Smooth muscle cell (in vitro differentiated cells): ENCODE data around the gene CHP1. TPM values are rescaled to one million over a fixed set of nuclear protein-coding genes. Genes with fewer than 3 reads are reported as not detected.
"Not testable (repeated sequence)": the region's sequence is repeated elsewhere in the genome, so short reads cannot be mapped to it uniquely, and the experiment has no call there.

Source experiments
- DNase-seq: peaks from one replicate; lab custom pipeline; 2025; ENCODE audit not compliant: unreplicated experiment; lab: John Stamatoyannopoulos, UW
- H2AFZ ChIP-seq: fragments of 200-600 bp; sonication (generic); 2 replicates; pipeline ENCODE4 v1.6.0; 2016; ENCODE audit warnings: antibody characterized with exemption, low read depth, mild to moderate bottlenecking
- H3F3A ChIP-seq: fragments of 200-600 bp; sonication (generic); 2 replicates; pipeline ENCODE4 v1.6.0; 2017; ENCODE audit warnings: antibody characterized with exemption, low read depth
- H3K27ac ChIP-seq: fragments of 200-600 bp; sonication (generic); 2 replicates; pipeline ENCODE4 v1.5.1; 2016; ENCODE audit warnings: low read depth, mild to moderate bottlenecking
- H3K27me3 ChIP-seq: fragments of 200-600 bp; sonication (generic); 2 replicates; pipeline ENCODE4 v1.6.1; 2016; ENCODE audit warnings: low read depth, mild to moderate bottlenecking
- H3K36me3 ChIP-seq: fragments of 200-600 bp; sonication (generic); 2 replicates; pipeline ENCODE4 v1.5.1; 2016; ENCODE audit warnings: low read depth
- H3K4me1 ChIP-seq: fragments of 200-600 bp; sonication (generic); 2 replicates; pipeline ENCODE4 v1.5.1; 2016; ENCODE audit warnings: low read depth
- H3K4me2 ChIP-seq: fragments of 200-600 bp; sonication (generic); 2 replicates; pipeline ENCODE4 v1.6.0; 2016; ENCODE audit warnings: mild to moderate bottlenecking
- H3K4me3 ChIP-seq: fragments of 200-600 bp; sonication (generic); 2 replicates; pipeline ENCODE4 v1.5.1; 2016; ENCODE audit warnings: mild to moderate bottlenecking
- H3K79me2 ChIP-seq: fragments of 200-600 bp; sonication (generic); 2 replicates; pipeline ENCODE4 v1.6.0; 2016; ENCODE audit warnings: low read depth, mild to moderate bottlenecking
- H3K9ac ChIP-seq: fragments of 200-600 bp; sonication (generic); 2 replicates; pipeline ENCODE4 v1.6.0; 2016; ENCODE audit warnings: low read depth
- H3K9me3 ChIP-seq: fragments of 200-600 bp; sonication (generic); replicated peaks from 2 replicates; pipeline ENCODE4 v1.5.1; 2016; ENCODE audit warnings: low read depth
- H4K20me1 ChIP-seq: fragments of 200-600 bp; sonication (generic); 2 replicates; pipeline ENCODE4 v1.6.0; 2016; ENCODE audit warnings: low read depth
- WGBS: methylation state at CpG from one replicate; pipeline ENCODE4 v1.1.7; 2016; ENCODE audit warnings: low lambda C conversion rate; 5-methylcytosine and 5-hydroxymethylcytosine counted together
- polyA plus RNA-seq: library from polyadenylated mRNA; unstranded; fragments of >200 nt; fragmentation: Nextera tagmentation; extraction: Ambion mirVana; gene quantifications from 2 replicates; pipeline ENCODE4 v1.2.1, GENCODE V29; 2016
- total RNA-seq: library from RNA; depleted of rRNA; stranded (reverse); fragments of >200 nt; gene quantifications from 2 replicates; pipeline ENCODE4 v1.2.3, GENCODE V29; 2014
- TF ChIP-seq, protein P1 (sequence below): fragments of 200-600 bp; sonication (generic); IDR thresholded peaks from 2 replicates; pipeline ENCODE4 v1.5.1; 2017; ENCODE audit warnings: borderline replicate concordance, mild to moderate bottlenecking, antibody characterized with exemption; ENCODE audit not compliant: insufficient read depth, poor library complexity, severe bottlenecking

The CHP1 gene
- total and polyA plus RNA-seq, 2 experiments from 2014 or later = 22.1 to 142 TPM

- DNase-seq = no peak
- 88% methylated on average over 3 of the region's 3 CpGs for WGBS
- H3K4me2 ChIP-seq = no peak overlapping the region
- H3K36me3 ChIP-seq = no peaks in the 10 kb centered on the region
- no peaks in the 10 kb centered on the region for H3K27me3 ChIP-seq
- H3F3A ChIP-seq = no peaks in the 10 kb centered on the region
- H4K20me1 ChIP-seq = no peaks in the 10 kb centered on the region
- H3K4me3 ChIP-seq = no peak overlapping the region
- H3K4me1 ChIP-seq = peaks cover 3% of the 10 kb centered on the region
- H3K9ac ChIP-seq = no peak overlapping the region
- H3K9me3 ChIP-seq = no peaks in the 10 kb centered on the region
- no peak overlapping the region for H2AFZ ChIP-seq
- H3K27ac ChIP-seq = no peak overlapping the region
- H3K79me2 ChIP-seq = no peaks in the 10 kb centered on the region
- TF ChIP-seq, protein P1, sequence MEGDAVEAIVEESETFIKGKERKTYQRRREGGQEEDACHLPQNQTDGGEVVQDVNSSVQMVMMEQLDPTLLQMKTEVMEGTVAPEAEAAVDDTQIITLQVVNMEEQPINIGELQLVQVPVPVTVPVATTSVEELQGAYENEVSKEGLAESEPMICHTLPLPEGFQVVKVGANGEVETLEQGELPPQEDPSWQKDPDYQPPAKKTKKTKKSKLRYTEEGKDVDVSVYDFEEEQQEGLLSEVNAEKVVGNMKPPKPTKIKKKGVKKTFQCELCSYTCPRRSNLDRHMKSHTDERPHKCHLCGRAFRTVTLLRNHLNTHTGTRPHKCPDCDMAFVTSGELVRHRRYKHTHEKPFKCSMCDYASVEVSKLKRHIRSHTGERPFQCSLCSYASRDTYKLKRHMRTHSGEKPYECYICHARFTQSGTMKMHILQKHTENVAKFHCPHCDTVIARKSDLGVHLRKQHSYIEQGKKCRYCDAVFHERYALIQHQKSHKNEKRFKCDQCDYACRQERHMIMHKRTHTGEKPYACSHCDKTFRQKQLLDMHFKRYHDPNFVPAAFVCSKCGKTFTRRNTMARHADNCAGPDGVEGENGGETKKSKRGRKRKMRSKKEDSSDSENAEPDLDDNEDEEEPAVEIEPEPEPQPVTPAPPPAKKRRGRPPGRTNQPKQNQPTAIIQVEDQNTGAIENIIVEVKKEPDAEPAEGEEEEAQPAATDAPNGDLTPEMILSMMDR = no peak
These were observed 27.8 kb downstream of the CHP1 start for GRCh38 chr15:41258750-41259471.

GRCh38 chr15:41259546-41260189 is 28.6 kb downstream of the CHP1 start:
- Histone ChIP-seq H3K27ac (no peak overlapping the region), H2AFZ (no peak overlapping the region), H3K27me3 (no peaks in the 10 kb centered on the region), H3K4me3 (no peak overlapping the region), H3K4me1 (peaks cover 4% of the 10 kb centered on the region), H4K20me1 (no peaks in the 10 kb centered on the region), H3K9me3 (no peaks in the 10 kb centered on the region), H3K79me2 (no peaks in the 10 kb centered on the region), H3K9ac (no peak overlapping the region), H3F3A (no peaks in the 10 kb centered on the region), H3K36me3 (no peaks in the 10 kb centered on the region), H3K4me2 (no peak overlapping the region)
- 93% methylated on average over 12 of the region's 12 CpGs for WGBS
- no peak for DNase-seq
- TF ChIP-seq, protein P1 = no peak

DNA sequence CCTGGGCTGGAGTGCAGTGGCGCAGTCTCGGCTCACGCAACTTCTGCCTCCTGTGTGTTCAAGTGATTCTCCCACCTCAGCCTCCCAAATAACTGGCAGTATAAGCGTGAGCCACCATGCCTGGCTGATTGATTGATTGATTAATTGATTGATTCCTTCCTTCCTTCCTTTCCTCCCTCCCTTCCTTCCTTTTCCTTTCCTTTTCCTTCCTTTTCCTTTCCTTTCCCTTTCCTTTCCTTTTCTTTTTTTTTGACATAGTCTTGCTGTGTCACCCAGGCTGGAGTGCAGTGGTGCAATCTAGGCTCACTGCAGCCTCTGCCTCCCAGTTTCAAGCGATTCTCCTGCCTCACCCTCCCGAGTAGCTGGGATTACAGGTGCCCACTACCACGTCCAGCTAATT is 29.9 kb downstream of the CHP1 start:
- not testable (repeated sequence) for H3K9ac ChIP-seq, H3K27me3 ChIP-seq, H3K36me3 ChIP-seq, H3K9me3 ChIP-seq, H3K4me1 ChIP-seq, DNase-seq, H3K27ac ChIP-seq, H4K20me1 ChIP-seq, H3F3A ChIP-seq, H2AFZ ChIP-seq, H3K4me2 ChIP-seq, H3K4me3 ChIP-seq, H3K79me2 ChIP-seq
- WGBS = 97% methylated on average over 7 of the region's 7 CpGs

GRCh38 chr15:41262571-41262970 is 31.5 kb downstream of the CHP1 start:
- Histone ChIP-seq H4K20me1 (no peaks in the 10 kb centered on the region), H3K79me2 (no peaks in the 10 kb centered on the region), H3K27me3 (no peaks in the 10 kb centered on the region), H3K4me1 (peaks cover 4% of the 10 kb centered on the region), H2AFZ (no peak overlapping the region), H3K36me3 (no peaks in the 10 kb centered on the region), H3K9me3 (no peaks in the 10 kb centered on the region), H3K4me2 (no peak overlapping the region), H3K9ac (no peak overlapping the region), H3K27ac (no peak overlapping the region), H3K4me3 (no peak overlapping the region), H3F3A (no peaks in the 10 kb centered on the region)
- TF ChIP-seq, protein P1 = no peak
- 98% methylated on average over 8 of the region's 8 CpGs for WGBS
- DNase-seq = no peak
